ENCODE results near the gene NHLRC1. TPM values are rescaled to one million over a fixed set of nuclear protein-coding genes. Genes with fewer than 3 reads are reported as not detected.
A peak's percentile ranks its signal among the peaks of the same experiment; 100 is the strongest.

Gene NHLRC1
- total and polyA plus RNA-seq, 2 of the 13 experiments (the other 11 are each of a cell fraction or from before 2014, with no cell fraction given), result 0.04 to 0.11 TPM

DNA sequence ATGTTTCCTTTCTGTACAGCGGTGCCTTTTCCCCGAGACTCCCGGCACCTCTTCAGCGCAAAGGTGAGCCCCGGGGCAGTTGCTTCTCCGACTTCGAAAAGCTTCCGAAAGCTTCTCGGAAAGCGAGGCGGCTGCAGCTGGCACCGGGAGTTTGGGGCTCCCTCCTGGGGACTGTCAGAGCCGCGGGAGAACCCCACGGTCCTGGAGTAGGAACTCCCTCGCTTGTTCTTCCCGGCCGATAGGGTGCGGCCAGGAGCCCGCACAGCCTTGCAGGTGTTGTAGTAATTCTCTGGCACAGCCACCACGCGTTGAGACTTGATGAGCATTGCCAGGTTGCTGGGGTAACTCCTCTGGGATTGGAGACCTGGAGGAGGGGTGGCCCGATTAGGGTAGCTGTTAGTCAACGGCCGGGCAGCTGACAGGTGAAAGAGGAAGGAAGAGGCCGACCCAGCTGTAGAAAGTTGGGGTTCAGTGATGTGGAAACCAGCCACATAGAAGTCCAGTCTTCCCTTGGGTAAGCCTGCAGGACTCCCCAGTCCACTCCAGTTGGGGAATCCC, 33.5 kb upstream of the NHLRC1 start (continued):
- TF ChIP-seq, protein P1, sequence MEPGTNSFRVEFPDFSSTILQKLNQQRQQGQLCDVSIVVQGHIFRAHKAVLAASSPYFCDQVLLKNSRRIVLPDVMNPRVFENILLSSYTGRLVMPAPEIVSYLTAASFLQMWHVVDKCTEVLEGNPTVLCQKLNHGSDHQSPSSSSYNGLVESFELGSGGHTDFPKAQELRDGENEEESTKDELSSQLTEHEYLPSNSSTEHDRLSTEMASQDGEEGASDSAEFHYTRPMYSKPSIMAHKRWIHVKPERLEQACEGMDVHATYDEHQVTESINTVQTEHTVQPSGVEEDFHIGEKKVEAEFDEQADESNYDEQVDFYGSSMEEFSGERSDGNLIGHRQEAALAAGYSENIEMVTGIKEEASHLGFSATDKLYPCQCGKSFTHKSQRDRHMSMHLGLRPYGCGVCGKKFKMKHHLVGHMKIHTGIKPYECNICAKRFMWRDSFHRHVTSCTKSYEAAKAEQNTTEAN (CRISPR knock-in tag; conservative IDR thresholded peaks at IDR 0.05), result no peak
- TF ChIP-seq CCDC6 (CRISPR knock-in tag; IDR thresholded peaks at IDR 0.05) (no peak), SRF (IDR thresholded peaks at IDR 0.05; ENCODE audit: low read depth, low read length) (no peak), HNF4A (CRISPR knock-in tag; IDR thresholded peaks at IDR 0.05) (0 out of 2 replicates have a peak, but pooled peaks have one; percentile 15), FOXA3 (CRISPR knock-in tag; IDR thresholded peaks at IDR 0.05) (peak; percentile 23; the same call in 1 of the 2 replicates), ZNF12 (CRISPR knock-in tag; IDR thresholded peaks at IDR 0.05) (no peak), THYN1 (CRISPR knock-in tag; IDR thresholded peaks at IDR 0.05; ENCODE audit: borderline replicate concordance, low read depth) (no peak), ARNT (IDR thresholded peaks at IDR 0.05) (no peak), POLR2AphosphoS2 (IDR thresholded peaks at IDR 0.05; ENCODE audit: low read depth, low read length) (no peak), ZNF121 (CRISPR knock-in tag; IDR thresholded peaks at IDR 0.05) (no peak), TEAD2 (CRISPR knock-in tag; IDR thresholded peaks at IDR 0.05) (no peak), ZNF292 (CRISPR knock-in tag; IDR thresholded peaks at IDR 0.05; ENCODE audit: borderline replicate concordance, low read depth) (no peak), ZBTB7A (CRISPR knock-in tag; IDR thresholded peaks at IDR 0.05) (no peak; the same call in 1 of the 2 replicates)
- TF ChIP-seq, protein P2, sequence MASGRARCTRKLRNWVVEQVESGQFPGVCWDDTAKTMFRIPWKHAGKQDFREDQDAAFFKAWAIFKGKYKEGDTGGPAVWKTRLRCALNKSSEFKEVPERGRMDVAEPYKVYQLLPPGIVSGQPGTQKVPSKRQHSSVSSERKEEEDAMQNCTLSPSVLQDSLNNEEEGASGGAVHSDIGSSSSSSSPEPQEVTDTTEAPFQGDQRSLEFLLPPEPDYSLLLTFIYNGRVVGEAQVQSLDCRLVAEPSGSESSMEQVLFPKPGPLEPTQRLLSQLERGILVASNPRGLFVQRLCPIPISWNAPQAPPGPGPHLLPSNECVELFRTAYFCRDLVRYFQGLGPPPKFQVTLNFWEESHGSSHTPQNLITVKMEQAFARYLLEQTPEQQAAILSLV (CRISPR knock-in tag; IDR thresholded peaks at IDR 0.05; ENCODE audit: borderline replicate concordance), result no peak
- TF ChIP-seq, protein P3, sequence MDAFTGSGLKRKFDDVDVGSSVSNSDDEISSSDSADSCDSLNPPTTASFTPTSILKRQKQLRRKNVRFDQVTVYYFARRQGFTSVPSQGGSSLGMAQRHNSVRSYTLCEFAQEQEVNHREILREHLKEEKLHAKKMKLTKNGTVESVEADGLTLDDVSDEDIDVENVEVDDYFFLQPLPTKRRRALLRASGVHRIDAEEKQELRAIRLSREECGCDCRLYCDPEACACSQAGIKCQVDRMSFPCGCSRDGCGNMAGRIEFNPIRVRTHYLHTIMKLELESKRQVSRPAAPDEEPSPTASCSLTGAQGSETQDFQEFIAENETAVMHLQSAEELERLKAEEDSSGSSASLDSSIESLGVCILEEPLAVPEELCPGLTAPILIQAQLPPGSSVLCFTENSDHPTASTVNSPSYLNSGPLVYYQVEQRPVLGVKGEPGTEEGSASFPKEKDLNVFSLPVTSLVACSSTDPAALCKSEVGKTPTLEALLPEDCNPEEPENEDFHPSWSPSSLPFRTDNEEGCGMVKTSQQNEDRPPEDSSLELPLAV (CRISPR knock-in tag; conservative IDR thresholded peaks at IDR 0.05; ENCODE audit: low read depth), result no peak
- TF ChIP-seq, protein P4, sequence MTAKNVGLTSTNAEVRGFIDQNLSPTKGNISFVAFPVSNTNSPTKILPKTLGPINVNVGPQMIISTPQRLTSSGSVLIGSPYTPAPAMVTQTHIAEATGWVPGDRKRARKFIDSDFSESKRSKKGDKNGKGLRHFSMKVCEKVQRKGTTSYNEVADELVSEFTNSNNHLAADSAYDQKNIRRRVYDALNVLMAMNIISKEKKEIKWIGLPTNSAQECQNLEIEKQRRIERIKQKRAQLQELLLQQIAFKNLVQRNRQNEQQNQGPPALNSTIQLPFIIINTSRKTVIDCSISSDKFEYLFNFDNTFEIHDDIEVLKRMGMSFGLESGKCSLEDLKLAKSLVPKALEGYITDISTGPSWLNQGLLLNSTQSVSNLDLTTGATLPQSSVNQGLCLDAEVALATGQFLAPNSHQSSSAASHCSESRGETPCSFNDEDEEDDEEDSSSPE (CRISPR knock-in tag; IDR thresholded peaks at IDR 0.05), result no peak
- TF ChIP-seq, protein P5, sequence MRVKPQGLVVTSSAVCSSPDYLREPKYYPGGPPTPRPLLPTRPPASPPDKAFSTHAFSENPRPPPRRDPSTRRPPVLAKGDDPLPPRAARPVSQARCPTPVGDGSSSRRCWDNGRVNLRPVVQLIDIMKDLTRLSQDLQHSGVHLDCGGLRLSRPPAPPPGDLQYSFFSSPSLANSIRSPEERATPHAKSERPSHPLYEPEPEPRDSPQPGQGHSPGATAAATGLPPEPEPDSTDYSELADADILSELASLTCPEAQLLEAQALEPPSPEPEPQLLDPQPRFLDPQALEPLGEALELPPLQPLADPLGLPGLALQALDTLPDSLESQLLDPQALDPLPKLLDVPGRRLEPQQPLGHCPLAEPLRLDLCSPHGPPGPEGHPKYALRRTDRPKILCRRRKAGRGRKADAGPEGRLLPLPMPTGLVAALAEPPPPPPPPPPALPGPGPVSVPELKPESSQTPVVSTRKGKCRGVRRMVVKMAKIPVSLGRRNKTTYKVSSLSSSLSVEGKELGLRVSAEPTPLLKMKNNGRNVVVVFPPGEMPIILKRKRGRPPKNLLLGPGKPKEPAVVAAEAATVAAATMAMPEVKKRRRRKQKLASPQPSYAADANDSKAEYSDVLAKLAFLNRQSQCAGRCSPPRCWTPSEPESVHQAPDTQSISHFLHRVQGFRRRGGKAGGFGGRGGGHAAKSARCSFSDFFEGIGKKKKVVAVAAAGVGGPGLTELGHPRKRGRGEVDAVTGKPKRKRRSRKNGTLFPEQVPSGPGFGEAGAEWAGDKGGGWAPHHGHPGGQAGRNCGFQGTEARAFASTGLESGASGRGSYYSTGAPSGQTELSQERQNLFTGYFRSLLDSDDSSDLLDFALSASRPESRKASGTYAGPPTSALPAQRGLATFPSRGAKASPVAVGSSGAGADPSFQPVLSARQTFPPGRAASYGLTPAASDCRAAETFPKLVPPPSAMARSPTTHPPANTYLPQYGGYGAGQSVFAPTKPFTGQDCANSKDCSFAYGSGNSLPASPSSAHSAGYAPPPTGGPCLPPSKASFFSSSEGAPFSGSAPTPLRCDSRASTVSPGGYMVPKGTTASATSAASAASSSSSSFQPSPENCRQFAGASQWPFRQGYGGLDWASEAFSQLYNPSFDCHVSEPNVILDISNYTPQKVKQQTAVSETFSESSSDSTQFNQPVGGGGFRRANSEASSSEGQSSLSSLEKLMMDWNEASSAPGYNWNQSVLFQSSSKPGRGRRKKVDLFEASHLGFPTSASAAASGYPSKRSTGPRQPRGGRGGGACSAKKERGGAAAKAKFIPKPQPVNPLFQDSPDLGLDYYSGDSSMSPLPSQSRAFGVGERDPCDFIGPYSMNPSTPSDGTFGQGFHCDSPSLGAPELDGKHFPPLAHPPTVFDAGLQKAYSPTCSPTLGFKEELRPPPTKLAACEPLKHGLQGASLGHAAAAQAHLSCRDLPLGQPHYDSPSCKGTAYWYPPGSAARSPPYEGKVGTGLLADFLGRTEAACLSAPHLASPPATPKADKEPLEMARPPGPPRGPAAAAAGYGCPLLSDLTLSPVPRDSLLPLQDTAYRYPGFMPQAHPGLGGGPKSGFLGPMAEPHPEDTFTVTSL (CRISPR knock-in tag; IDR thresholded peaks at IDR 0.05; ENCODE audit: borderline replicate concordance), result no peak
